ENCODE measurements around the gene NOS3.

Gene NOS3

DNA sequence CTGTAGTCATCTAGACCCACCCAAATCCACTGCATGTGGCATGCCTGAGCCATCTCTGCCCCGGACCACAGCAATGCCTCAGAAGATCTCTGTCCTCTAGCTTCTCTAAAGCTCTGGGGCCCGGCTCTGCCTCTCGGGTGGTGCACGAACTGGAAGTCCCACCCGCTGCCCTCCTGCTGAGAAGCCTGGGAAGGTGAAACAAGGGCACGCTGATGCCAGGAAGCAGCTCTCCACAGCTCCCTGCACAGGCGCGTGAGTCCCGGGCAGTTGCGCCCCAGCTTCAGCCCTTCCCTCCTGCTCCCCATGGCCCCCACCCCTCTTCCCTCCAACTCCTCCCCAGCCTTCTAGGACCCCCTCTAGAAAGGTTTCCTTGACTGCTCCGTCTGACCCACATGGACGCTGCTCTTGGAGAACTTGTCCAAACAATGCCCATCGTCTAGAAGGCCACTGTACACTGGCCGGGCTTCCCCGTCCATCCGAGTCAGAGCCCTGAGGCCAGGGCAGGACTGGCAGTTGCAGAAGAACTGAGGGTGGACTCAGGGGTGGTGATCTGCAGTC lies 25.5 kb upstream of the NOS3 start:
- H3K27ac ChIP-seq (ENCODE audit: extremely low read depth, low read depth, low read length): no peak overlapping the region
- H3K4me3 ChIP-seq (ENCODE audit: low read depth, low read length): no peak overlapping the region
- ChIA-PET CTCF (interaction anchor here (0.6 to 11.1 kb wide), 11 partner anchors 10 to 187 kb away, joined by 3 to 124 read pairs (median 5); no protein-coding TSS in a partner anchor), POLR2A (interaction anchor here (0.6 to 1.6 kb wide), 2 partner anchors 13 to 336 kb away, joined by 4 read pairs; no protein-coding TSS in a partner anchor)
- 0 out of 2 replicates have a peak, but pooled peaks have one; percentile 12 for TF ChIP-seq KLF1 (tag by site-specific recombination; IDR thresholded peaks at IDR 0.05)
- TF ChIP-seq, protein P1, sequence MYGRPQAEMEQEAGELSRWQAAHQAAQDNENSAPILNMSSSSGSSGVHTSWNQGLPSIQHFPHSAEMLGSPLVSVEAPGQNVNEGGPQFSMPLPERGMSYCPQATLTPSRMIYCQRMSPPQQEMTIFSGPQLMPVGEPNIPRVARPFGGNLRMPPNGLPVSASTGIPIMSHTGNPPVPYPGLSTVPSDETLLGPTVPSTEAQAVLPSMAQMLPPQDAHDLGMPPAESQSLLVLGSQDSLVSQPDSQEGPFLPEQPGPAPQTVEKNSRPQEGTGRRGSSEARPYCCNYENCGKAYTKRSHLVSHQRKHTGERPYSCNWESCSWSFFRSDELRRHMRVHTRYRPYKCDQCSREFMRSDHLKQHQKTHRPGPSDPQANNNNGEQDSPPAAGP (tag by site-specific recombination; IDR thresholded peaks at IDR 0.05): no peak
- H3K9me3 ChIP-seq (ENCODE audit: control insufficient read depth, insufficient read depth, low read depth, low read length): no peaks in the 10 kb centered on the region
- no peaks in the 10 kb centered on the region for H3K4me1 ChIP-seq (ENCODE audit: control insufficient read depth, insufficient read depth, low read length)
- no peaks in the 10 kb centered on the region for H3K36me3 ChIP-seq (ENCODE audit: control insufficient read depth in 2 of 2, insufficient read depth in 1 of 2, low read length in 2 of 2)

DNA sequence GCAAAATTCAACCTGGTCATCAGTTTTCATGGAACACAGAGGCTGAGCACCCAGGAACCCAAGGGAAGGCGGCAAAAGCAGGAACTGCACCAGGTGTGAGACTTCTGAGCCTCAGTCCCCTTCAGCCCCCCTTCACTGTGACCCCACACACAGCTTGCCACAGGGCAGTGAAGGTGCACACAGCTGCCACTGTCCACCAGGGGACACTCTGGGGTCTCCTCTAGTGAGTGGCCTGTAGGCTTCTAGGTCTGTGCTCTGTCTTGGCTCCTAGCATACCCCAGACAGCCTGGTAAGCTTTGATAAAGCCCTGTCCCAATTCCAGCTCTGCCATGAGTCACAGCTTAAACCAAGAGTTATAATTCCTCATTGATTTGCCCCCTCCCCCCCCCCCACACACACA lies 24.8 kb upstream of the NOS3 start:
- CTCF ChIA-PET: interaction anchor here (0.6 to 11.1 kb wide), 8 partner anchors 9 to 147 kb away, joined by 3 to 124 read pairs (median 4); no protein-coding TSS in a partner anchor
- Histone ChIP-seq H3K9me3 (ENCODE audit: control insufficient read depth, insufficient read depth, low read depth, low read length) (no peaks in the 10 kb centered on the region), H3K36me3 (ENCODE audit: control insufficient read depth in 2 of 2, insufficient read depth in 1 of 2, low read length in 2 of 2) (no peaks in the 10 kb centered on the region), H3K4me1 (ENCODE audit: control insufficient read depth, insufficient read depth, low read length) (no peaks in the 10 kb centered on the region), H3K4me3 (ENCODE audit: low read depth, low read length) (no peak overlapping the region), H3K27ac (ENCODE audit: extremely low read depth, low read depth, low read length) (no peak overlapping the region)
- no peak for TF ChIP-seq ZNF132 (tag by site-specific recombination; IDR thresholded peaks at IDR 0.05; ENCODE audit: borderline replicate concordance)
- TF ChIP-seq, protein P2, sequence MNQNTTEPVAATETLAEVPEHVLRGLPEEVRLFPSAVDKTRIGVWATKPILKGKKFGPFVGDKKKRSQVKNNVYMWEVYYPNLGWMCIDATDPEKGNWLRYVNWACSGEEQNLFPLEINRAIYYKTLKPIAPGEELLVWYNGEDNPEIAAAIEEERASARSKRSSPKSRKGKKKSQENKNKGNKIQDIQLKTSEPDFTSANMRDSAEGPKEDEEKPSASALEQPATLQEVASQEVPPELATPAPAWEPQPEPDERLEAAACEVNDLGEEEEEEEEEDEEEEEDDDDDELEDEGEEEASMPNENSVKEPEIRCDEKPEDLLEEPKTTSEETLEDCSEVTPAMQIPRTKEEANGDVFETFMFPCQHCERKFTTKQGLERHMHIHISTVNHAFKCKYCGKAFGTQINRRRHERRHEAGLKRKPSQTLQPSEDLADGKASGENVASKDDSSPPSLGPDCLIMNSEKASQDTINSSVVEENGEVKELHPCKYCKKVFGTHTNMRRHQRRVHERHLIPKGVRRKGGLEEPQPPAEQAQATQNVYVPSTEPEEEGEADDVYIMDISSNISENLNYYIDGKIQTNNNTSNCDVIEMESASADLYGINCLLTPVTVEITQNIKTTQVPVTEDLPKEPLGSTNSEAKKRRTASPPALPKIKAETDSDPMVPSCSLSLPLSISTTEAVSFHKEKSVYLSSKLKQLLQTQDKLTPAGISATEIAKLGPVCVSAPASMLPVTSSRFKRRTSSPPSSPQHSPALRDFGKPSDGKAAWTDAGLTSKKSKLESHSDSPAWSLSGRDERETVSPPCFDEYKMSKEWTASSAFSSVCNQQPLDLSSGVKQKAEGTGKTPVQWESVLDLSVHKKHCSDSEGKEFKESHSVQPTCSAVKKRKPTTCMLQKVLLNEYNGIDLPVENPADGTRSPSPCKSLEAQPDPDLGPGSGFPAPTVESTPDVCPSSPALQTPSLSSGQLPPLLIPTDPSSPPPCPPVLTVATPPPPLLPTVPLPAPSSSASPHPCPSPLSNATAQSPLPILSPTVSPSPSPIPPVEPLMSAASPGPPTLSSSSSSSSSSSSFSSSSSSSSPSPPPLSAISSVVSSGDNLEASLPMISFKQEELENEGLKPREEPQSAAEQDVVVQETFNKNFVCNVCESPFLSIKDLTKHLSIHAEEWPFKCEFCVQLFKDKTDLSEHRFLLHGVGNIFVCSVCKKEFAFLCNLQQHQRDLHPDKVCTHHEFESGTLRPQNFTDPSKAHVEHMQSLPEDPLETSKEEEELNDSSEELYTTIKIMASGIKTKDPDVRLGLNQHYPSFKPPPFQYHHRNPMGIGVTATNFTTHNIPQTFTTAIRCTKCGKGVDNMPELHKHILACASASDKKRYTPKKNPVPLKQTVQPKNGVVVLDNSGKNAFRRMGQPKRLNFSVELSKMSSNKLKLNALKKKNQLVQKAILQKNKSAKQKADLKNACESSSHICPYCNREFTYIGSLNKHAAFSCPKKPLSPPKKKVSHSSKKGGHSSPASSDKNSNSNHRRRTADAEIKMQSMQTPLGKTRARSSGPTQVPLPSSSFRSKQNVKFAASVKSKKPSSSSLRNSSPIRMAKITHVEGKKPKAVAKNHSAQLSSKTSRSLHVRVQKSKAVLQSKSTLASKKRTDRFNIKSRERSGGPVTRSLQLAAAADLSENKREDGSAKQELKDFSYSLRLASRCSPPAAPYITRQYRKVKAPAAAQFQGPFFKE (tag by site-specific recombination; IDR thresholded peaks at IDR 0.05; ENCODE audit: borderline replicate concordance): no peak
- TF ChIP-seq ZNF19 (tag by site-specific recombination; IDR thresholded peaks at IDR 0.05; ENCODE audit: low read depth): no peak
- TF ChIP-seq ZBTB1 (tag by site-specific recombination; IDR thresholded peaks at IDR 0.05): no peak
- TF ChIP-seq, protein P3, sequence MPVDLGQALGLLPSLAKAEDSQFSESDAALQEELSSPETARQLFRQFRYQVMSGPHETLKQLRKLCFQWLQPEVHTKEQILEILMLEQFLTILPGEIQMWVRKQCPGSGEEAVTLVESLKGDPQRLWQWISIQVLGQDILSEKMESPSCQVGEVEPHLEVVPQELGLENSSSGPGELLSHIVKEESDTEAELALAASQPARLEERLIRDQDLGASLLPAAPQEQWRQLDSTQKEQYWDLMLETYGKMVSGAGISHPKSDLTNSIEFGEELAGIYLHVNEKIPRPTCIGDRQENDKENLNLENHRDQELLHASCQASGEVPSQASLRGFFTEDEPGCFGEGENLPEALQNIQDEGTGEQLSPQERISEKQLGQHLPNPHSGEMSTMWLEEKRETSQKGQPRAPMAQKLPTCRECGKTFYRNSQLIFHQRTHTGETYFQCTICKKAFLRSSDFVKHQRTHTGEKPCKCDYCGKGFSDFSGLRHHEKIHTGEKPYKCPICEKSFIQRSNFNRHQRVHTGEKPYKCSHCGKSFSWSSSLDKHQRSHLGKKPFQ (tag by site-specific recombination; IDR thresholded peaks at IDR 0.05): no peak
- no peak for TF ChIP-seq ZNF404 (tag by site-specific recombination; IDR thresholded peaks at IDR 0.05)
- TF ChIP-seq ZBTB21 (tag by site-specific recombination; IDR thresholded peaks at IDR 0.05): no peak
- TF ChIP-seq, protein P4, sequence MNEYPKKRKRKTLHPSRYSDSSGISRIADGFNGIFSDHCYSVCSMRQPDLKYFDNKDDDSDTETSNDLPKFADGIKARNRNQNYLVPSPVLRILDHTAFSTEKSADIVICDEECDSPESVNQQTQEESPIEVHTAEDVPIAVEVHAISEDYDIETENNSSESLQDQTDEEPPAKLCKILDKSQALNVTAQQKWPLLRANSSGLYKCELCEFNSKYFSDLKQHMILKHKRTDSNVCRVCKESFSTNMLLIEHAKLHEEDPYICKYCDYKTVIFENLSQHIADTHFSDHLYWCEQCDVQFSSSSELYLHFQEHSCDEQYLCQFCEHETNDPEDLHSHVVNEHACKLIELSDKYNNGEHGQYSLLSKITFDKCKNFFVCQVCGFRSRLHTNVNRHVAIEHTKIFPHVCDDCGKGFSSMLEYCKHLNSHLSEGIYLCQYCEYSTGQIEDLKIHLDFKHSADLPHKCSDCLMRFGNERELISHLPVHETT (tag by site-specific recombination; IDR thresholded peaks at IDR 0.05): no peak
- no peak for TF ChIP-seq ZNF561 (tag by site-specific recombination; IDR thresholded peaks at IDR 0.05; ENCODE audit: borderline replicate concordance)
- no peak for TF ChIP-seq ZNF350 (tag by site-specific recombination; IDR thresholded peaks at IDR 0.05)
- no peak for TF ChIP-seq TRIM28 (IDR thresholded peaks at IDR 0.05; ENCODE audit: borderline replicate concordance, low read length)
- TF ChIP-seq KLF7 (tag by site-specific recombination; IDR thresholded peaks at IDR 0.05; ENCODE audit: borderline replicate concordance): no peak
- TF ChIP-seq, protein P5, sequence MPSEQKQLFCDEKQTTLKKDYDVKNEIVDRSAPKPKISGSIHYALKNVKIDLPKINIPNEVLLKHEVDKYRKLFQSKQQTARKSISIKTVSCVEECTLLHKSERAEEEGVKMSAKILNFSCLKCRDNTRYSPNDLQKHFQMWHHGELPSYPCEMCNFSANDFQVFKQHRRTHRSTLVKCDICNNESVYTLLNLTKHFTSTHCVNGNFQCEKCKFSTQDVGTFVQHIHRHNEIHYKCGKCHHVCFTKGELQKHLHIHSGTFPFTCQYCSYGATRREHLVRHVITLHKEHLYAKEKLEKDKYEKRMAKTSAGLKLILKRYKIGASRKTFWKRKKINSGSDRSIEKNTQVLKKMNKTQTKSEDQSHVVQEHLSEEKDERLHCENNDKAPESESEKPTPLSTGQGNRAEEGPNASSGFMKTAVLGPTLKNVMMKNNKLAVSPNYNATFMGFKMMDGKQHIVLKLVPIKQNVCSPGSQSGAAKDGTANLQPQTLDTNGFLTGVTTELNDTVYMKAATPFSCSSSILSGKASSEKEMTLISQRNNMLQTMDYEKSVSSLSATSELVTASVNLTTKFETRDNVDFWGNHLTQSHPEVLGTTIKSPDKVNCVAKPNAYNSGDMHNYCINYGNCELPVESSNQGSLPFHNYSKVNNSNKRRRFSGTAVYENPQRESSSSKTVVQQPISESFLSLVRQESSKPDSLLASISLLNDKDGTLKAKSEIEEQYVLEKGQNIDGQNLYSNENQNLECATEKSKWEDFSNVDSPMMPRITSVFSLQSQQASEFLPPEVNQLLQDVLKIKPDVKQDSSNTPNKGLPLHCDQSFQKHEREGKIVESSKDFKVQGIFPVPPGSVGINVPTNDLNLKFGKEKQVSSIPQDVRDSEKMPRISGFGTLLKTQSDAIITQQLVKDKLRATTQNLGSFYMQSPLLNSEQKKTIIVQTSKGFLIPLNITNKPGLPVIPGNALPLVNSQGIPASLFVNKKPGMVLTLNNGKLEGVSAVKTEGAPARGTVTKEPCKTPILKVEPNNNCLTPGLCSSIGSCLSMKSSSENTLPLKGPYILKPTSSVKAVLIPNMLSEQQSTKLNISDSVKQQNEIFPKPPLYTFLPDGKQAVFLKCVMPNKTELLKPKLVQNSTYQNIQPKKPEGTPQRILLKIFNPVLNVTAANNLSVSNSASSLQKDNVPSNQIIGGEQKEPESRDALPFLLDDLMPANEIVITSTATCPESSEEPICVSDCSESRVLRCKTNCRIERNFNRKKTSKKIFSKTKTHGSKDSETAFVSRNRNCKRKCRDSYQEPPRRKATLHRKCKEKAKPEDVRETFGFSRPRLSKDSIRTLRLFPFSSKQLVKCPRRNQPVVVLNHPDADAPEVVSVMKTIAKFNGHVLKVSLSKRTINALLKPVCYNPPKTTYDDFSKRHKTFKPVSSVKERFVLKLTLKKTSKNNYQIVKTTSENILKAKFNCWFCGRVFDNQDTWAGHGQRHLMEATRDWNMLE (tag by site-specific recombination; conservative IDR thresholded peaks at IDR 0.05; ENCODE audit: low read depth): no peak
- POLR2A ChIA-PET: no interaction called here

Data from HEK293 (cell line).